Measurements from ENCODE around the gene TMEM163.
"Not testable (repeated sequence)": the region's sequence is repeated elsewhere in the genome, so short reads cannot be mapped to it uniquely, and the experiment has no call there.

Gene TMEM163

DNA sequence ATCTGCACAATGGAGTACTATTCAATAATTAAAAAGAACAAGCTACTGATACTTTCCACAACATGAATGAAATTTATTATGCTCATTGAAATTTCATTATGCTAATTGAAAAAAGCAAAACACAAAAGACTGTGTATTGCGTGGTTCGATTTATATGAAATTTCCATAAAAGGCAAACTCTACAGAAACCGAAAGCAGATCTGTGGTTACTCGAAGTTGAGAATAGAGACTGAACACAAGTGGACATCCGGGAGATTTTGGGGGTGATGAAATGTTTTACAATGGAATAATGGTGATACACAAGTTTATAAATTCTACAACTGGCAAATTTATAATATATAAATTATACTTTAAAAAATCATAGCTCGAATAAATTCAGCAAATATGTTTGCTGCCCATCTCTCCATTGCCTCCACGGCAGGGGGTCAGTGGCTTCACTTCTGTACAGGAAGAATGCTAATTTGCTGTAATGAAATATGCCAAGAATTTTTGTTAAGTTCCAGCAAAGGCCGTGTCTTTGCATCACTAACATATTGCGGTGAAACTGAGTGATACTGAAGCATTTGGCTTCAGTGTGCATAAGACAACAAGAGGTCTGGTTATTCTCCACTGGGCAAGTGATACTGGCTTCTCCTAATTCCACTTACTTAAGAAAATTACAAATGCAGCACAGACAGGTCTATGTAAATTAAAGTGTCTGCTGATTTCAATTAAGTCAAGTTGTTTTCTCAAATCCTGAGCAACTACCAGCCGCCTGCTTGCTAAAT, 96.7 kb downstream of the TMEM163 start:
- DNase-seq (ENCODE audit: low read depth), result peak; percentile 34

DNA sequence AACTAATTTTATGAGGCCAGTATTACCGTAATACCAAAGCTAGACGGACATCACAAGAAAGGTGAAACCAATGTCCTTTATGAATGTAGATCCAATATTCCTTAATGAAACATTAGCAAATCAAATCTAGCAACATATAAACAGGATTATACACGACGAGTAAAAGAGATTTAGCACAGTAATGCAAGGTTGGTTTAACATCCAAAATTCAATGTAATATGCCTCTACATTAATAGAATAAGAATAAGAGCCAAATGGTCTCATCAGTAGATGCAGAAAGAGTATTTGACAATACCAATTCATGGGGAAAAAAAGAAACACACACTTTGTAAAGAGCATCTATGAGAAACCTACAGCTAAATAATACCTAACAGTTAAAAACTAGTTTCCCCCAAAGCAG, 99.5 kb downstream of the TMEM163 start:
- no peak for DNase-seq (ENCODE audit: low read depth)

DNA sequence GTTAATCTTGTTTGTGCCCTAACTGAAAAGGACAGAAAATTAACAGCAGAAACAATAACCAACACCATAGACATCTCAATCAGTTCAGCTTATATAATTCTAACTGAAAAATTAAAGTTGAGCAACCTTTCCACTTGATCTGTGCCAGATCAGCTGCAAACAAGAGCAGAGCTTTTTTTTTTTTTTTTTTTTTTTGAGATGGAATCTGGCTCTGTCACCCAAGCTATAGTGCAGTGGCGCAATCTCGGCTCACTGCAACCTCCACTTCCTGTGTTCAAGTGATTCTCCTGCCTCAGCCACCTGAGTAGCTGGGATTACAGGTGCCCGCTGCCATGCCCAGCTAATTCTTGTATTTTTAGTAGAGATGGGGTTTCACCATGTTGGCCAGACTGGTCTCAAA, 103.3 kb downstream of the TMEM163 start:
- not testable (repeated sequence) for DNase-seq (ENCODE audit: low read depth)

DNA sequence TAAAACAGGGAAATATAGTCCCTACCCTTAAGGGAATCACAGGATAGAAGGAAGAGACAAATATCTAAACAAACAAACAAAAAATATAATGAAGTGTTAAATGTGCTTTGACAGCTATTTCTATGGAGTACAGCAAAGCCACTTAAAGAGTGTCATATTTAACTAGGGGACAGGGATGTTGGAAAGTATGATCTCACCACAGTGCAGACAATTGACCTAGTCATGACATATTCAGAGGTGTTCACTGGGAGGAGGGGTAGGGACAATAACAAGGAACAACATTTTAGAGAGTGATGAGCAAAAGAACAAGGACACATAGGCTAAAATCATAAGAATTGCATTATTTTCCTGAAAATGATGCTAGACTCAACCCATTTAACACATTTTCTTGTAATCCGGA, 107.5 kb downstream of the TMEM163 start:
- no peak for DNase-seq (ENCODE audit: low read depth)

DNA sequence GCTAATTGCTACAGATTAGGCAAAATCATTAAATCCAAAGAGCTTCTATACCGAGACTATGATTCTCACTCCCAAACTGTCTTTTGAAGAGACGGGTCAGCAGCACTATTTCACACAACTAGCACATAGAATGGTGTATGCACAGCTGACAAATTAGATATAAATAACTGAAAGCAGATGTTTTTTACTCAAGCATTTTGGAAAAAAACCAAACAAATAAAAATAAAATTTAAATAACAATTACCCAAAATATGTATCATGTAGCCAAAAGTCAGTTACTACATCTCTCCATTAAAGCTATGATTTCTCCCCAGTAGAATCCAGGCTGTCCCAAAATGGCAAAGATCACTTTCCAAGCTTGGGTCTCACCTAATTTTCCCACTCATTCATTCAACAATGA, 107.9 kb downstream of the TMEM163 start:
- DNase-seq (ENCODE audit: low read depth), result no peak

DNA sequence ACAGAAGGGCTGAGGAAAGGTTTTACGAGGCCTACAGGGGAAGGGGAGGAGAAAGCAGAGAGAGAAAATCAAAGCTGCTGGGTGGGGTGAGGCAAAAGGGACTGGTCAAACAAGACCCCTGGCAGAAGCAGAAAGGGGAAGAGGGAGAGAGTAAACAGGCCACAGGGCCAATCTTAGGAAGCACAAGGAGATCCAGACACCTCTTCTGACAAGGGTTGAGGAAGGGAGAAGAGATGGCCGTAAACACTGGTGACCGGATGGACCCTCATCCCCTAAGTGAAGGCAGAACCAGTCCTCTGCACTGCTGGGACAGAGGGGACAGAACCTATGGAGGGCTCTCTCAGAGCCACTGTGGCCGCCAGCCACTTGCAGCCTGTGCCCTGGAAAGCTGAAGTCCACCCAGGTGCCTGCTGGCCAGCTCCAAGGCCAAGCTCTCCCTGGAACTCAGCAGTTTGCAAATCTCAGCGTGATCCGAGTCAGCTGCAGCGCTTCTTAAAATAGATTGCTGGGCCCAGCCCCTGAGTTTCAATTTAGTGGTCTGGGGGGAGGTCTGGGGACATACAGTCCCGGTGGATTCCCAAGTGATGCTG, 108.8 kb downstream of the TMEM163 start:
- no peak for DNase-seq (ENCODE audit: low read depth)

DNA sequence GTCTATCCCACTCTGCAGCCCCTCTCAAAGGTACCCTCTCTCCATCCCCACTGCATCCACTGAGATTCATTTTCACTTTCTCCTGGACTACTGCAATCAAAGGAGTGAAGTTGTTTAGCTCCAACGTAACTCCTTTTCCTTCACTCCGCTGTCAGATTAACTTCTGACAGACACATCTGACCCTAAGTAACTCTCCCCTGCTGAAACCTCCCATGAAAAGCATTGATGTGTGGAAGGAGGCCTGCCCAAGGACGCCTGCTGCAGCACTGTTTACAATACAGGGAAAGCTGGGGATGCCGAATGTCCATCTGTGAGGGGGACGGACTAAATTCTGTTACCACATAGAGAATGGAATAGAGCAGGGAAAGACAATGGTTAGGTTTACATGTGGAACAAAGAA, 114.8 kb downstream of the TMEM163 start:
- no peak for DNase-seq (ENCODE audit: low read depth)

DNA sequence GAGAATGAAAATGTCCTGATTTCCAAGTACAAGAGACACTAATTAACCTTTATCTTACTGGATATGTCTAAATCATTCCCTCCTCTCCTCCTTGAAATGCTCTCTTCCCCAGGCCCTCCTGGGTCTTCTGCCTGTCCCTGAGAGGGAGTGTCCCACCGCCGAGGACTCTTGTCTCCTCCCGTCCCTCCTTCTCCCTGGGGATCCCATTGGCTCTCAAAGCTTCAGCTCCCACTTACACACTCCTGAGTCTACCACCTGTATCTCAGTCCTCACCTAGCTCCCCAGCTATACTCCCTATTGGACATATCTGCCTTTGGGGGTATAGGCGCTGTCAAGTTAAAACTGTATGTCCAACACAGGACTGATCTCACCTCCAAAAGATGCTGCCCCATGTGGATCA, 116.1 kb downstream of the TMEM163 start:
- DNase-seq (ENCODE audit: low read depth), result no peak

DNA sequence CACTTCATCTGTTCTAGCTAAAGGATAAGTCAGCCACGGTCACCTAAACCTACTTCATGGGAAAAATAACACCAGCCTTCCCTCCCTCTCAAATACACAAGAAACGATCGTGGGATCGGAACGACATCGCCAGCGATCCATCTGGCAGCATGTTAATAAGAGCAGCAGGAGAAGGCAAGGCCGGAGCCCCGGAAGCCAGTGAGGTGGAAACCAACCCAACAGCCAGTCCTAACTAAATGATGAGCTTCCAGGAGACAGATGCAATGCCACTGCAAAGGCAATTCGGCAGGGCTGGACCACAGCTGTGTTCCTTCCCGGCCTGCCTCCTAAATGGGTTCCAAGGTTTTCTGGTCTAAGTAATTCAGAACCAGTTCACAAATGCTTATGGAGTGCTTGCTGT, 117.5 kb downstream of the TMEM163 start:
- DNase-seq (ENCODE audit: low read depth), result no peak

DNA sequence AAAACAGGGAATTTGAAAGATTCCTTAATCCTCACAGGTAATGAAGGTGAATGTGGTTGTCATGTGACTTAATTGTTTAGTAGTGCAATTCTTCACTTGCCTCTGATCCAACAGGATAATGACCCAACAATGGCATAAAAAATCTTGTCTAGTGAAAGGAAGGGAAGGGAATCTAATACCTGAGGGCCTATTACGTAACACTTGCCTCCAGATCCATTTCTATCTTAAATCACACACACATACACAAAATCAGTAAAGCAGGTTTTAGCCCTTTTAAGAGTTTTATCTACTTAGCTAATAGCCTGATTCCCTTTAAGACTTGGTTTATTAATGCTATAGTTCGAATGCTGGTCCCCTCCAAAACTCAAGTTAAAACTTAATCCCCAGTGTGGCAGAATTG, 118.6 kb downstream of the TMEM163 start:
- DNase-seq (ENCODE audit: low read depth), result no peak

DNA sequence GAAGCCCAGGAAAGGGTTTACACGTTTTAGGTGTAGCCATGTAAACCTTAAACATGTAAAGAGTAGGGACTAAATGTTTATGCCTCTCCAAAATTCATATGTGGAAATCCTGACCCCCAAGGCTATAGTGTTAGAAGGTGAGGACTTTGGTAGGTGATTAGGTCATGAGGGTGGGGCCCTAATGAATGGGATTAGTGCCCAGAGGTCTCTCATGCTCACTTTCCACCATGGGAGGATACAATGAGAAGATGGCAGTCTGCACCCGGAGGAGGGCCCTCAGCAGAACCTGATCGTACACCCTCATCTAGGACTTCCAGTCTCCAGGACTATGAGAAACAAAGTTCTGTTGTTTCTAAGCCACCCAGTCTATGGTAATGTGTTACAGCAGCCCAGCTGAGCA, 119.6 kb downstream of the TMEM163 start:
- DNase-seq (ENCODE audit: low read depth), result no peak

DNA sequence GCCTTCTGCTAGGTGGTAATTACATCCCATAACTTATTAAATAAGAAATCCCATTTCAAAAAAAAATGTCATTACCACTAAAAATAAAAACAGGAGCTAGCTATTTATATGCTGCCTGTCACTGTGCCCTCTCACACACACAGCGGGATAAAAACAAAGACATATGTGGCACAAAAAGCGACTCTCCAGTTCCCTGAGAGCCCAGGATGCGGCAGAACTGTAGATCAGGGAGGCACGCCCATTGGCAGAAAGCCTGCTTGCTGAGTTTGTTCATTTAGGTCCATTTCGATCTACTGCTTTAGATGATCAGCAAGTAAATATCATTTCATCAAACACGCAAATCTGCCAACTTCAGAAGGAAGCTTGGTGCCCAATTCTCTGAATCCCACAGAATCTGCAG, 124.4 kb downstream of the TMEM163 start:
- no peak for DNase-seq (ENCODE audit: low read depth)

DNA sequence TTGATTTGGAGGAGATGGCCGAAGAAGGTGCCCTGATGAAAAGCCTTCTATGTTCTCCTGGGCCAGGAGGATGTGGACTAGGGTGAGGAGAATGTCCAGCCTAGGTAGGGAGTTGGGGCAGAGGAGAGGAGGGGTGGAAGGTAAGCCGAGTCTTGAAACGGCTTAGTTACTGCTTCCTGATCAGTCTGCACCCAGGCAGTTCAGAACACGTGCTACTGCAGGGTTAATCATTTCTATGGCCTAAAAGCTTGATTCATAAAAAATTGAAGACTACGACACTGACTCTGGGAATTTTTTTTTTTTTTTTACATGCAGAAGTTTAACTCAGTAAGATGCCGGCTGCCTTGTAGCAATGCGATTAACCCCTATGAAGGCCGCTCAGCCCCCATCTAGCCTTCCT, 125.3 kb downstream of the TMEM163 start:
- DNase-seq (ENCODE audit: low read depth), result no peak

DNA sequence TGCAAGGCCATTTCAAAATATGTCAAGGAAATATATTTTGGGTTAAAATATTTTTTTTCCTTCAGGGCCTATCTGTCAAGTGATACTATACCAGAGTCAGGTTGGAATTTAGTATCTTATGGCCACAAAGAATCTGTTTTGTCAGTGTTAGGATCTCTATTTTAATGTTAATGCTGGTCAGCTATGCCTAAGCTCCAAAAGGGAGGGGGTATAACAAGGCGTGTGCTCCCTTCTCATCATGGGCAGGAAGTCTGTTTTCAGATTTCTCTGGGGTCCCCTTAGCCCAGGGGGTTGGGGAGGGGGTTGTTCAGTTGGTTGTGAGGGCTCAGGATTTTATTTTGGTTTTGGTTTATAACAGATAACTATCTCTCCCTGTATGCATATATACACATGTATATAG, 126.4 kb downstream of the TMEM163 start:
- no peak for DNase-seq (ENCODE audit: low read depth)

DNA sequence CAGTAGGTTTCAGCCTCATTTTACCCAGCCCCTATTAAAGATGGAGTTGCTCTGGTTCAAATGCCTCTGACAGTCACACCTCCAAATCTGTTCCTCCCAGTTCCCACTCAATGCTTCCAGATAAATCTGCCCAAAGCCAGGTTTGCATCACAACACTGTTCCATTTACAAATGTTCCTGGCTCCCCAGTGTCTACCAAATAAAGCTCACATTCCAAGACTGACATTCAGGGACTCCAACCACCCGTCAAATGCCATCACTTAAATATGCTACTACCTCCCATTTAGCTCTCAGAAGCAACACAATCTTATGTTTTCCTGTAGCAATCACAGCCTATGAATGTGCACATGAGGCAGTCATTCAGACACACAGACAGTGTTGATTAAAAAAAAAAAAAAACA, 127.3 kb downstream of the TMEM163 start:
- no peak for DNase-seq (ENCODE audit: low read depth)

DNA sequence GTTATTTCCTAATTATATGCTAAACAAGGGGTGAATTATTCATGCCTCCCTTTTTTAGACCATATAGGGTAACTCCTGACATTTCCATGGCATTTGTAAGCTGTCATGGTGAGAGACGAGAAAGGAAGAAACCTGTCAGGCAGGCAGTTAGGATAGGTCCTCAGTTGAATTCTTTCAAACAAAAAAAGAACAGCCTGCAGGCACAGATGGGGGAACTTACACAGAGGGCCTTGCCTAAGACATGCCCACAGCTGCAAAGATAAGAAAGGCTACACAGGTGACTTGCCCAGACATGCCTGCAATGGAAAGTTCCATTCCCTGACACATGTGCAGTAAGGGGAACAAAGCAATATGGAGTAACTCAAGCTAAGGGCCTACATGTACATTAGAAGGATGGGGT, 128.1 kb downstream of the TMEM163 start:
- DNase-seq (ENCODE audit: low read depth), result no peak

DNA sequence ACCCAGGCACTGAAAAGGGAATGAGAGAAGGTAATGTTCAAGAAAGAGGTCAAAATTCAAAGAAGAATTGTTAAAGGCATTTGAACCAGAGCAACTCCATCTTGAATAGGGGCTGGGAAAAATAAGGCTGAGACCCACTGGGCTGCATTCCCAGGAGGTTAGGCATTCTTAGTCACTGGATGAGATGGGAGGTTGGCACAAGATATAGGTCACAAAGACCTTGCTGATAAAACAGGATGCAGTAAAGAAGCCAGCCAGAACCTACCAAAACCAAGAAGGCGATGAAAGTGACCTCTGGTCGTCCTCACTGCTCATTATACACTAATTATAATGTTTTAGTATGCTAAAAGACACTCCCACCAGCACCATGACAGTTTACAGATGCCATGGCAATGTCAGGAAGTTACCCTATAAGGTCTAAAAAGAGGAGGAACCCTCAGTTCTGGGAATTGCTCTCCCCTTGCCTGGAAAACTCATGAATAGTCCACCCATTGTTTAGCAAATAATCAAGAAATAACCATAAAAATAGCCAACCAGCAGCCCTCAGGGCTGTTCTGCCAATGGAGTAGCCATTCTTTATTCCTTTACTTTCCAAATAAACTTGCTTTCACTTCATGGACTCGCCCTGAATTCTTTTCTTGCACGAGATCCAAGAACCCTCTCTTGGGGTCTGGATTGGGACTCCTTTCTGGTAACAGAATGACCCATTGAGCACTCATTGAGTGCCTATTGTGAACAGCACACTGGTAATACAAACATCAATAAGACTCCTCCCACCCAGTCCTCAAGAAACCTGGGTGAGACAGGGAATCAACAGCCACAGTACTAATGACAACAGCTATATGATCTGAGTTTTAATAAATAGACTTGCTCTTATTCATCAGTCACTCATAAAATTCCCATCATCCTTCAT, 129.4 kb downstream of the TMEM163 start:
- DNase-seq (ENCODE audit: low read depth), result not testable (repeated sequence)

DNA sequence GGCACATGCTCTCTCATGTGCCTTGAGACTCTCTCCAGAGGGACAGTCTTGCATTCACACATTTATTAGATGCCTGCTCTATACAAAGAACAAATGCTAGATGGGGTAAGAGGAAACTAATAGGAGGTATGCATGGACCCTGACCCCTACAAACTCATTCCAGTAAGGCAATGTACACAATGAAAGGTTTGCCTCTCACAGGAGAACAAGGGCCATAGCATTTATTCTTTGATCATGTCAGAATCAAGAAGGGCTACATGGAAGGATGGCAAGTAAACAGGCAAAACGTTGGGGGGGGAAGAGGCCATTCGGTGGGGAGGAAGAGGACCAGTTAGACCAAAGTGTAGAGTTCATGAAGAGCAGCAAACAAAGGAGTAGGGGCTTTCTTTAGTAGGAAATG, 130.2 kb downstream of the TMEM163 start:
- no peak for DNase-seq (ENCODE audit: low read depth)

DNA sequence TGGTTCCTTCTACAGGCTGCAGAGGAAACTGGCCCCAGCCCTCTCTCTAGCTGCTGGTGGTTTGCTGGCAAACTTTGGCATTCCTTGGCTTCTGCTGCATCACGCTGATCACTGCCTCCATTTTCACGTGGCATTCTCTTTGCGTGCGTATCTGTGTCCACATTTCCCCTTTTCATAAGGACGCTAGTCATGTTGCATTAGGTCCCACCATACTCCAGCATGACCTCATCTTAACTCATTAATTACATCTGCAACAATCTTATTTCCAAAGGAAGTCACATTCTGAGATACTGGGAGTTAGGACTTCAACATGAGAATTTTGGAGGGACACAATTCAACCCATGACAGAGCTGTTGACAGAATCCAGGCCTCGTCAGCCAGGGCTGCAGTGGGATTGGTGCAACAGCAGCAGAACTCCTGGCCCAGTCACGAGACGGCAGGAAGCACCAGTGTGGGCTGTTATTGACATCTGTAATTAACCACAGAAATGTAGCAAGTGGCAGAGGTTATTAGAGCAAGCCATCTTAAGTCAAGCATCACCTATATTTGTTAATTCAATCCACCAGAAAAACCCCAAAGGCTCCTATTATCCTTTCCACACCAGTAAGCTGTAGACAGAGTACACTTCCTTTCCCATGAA, 132.4 kb downstream of the TMEM163 start:
- no peak for DNase-seq (ENCODE audit: low read depth)

DNA sequence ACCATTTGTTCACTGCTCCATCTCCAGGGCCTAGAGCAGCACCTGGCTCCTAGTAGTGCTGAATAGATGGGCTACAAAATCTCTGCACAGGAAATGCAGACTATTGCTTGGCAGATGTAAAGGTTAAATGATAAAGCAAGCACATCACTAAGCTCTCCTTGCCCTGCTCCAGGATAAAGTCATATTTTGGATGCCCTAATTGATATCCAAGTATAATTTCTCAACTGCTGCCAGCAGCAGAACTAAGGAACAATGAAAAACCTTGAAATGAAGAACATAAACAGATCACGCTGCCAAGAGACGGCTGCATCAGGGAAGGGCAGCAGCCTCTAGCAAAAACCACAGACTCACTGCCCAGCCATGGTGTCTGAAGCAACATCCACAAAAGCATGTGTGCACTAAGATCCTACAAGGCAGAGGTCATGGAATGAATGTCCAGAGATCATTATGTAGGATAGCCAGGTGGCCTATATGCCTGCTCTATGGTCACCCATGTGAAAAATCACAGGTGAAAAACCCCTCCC, 134.7 kb downstream of the TMEM163 start:
- DNase-seq (ENCODE audit: low read depth), result no peak

DNA sequence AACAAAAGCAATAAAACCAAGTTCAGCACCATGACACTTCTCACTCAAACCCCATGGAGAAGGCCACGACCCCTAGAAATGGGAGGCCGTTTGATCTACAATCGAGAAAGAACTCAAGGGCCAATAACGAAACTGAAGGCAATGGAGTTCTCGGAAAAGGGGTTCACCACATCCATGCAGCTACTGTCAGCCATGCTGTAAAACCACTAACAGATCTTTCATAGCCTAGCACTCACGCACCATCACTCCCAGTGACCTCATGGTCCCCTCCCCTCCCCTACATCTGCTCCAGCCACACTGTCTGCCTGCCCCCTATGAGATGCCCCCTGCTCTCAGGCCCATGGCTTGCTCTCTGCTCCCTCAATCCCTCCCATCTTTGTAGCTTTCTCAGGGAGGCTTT, 135.3 kb downstream of the TMEM163 start:
- DNase-seq (ENCODE audit: low read depth), result no peak

DNA sequence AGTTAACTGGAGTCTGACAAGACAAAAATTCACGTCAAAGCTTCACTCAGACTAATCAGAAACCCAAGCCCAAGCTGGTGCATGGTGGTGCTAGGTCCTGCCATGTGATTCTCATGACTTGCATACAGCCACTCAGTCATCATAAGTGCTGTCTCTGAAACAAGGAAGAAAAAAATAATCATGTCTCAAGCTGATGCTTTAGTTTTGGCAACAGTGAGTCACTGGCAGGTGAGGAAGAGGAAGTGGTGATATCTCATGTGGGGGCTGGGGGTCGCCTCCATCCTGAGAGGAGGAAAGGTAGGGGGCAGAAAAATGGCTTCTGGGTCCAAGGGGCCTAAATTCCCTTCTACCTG, 136.3 kb downstream of the TMEM163 start:
- DNase-seq (ENCODE audit: low read depth), result no peak
